Right renal pelvis (tissue), 4 donors: Measurements from ENCODE around the gene DNAJC7. TPM values are rescaled to one million over a fixed set of nuclear protein-coding genes. Genes with fewer than 3 reads are reported as not detected.
"Not testable (repeated sequence)": the region's sequence is repeated elsewhere in the genome, so short reads cannot be mapped to it uniquely, and the experiment has no call there.

ENCODE experiments used
- DNase-seq, 4 donors: peaks; one replicate each; pipeline ENCODE4 v3.0.0-alpha.2; 2013; ENCODE audit warnings: low read depth in 4 of 4, low spot score in 3 of 4, missing footprints in 1 of 4
- polyA plus RNA-seq, 4 donors: library from polyadenylated mRNA; unstranded; fragments of 120-200 nt; gene quantifications; one replicate each; pipeline ENCODE4 v1.2.1, GENCODE V29; 2013; ENCODE audit not compliant: insufficient read length in 4 of 4

DNAJC7 gene
- polyA plus RNA-seq, 4 donors = 134 to 148 (median 138) TPM

GRCh38 chr17:42042598-42043319, 25.5 kb upstream of the DNAJC7 start:
- no peak for DNase-seq

GRCh38 chr17:42041619-42042018, 24.4 kb upstream of the DNAJC7 start:
- DNase-seq = no peak

DNA sequence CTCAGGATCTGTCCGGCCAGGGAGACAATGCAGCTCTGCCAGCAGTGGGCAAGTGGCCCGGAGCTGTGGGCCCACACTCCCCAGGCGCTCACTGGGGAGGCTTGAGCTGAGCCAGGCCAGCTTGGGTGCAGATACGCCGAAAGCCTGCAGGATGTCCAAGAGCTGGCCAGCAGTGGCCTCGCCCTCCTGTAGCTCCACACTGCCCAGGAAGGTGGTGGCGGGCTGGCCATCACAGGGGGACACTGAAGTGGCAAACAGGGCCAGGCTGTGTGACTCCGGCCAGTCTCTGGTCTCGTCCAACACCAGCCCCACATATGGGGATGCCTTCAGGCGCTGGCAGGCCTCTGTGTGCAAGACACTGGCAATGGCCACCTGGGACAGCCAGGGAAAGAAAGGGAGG, 23.6 kb upstream of the DNAJC7 start:
- DNase-seq = no peak

GRCh38 chr17:42039794-42040763, 22.8 kb upstream of the DNAJC7 start:
- no peak for DNase-seq

DNA sequence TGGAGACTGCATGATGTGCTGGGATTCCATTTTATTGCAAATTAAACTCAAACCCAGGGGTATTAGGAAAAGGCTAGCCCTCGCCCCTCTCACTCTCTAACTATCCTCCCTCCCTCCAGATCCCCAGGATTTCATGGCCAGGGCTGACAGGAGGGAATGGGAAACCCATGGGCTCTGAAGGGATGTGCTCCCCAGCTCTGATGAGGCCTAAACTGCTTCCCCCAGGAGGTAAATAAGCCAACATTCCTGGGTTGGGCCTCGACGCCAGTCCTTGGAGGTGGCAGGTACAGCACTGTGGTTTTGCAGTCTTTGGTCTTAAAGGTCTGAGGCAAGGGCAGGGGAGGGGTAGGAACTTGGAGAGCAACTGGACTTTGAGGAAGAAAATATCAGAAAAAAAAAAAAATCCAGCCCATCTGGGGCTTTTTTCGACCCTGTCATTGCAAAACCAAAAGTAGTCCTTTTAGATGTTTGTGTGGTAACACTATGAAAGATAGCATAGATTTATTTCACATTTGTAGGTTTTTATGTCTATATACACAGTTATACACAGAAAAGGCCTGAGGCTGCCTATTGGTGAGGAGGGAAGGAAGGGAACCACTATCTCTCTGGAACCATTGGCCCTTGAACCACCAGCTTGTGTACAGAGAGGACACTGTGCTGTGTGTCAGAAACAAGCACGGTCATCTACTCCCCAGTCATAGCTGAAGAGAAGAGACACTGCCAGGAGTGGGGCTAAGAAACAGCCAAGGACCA, 21.2 kb upstream of the DNAJC7 start:
- no peak for DNase-seq

DNA sequence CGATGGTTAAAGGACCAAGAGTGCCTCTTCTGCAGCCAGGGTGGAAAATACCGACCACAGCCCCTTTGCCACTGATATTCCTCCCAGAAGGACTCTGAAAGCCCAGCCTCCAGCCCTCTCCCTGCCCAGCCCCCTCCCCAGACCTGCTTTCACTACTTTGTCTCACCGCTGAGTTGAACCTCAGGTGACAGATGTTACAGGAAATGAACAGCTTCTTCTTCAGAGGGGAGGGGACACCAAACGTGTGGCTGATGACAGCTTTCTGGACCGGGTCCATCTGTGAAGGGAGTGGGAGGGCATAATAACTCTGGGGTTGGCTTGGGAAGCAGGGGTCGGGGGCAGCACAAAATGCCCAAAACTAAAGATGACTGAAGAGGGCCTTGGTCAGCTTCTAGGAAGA, 16.8 kb upstream of the DNAJC7 start:
- no peak for DNase-seq

DNA sequence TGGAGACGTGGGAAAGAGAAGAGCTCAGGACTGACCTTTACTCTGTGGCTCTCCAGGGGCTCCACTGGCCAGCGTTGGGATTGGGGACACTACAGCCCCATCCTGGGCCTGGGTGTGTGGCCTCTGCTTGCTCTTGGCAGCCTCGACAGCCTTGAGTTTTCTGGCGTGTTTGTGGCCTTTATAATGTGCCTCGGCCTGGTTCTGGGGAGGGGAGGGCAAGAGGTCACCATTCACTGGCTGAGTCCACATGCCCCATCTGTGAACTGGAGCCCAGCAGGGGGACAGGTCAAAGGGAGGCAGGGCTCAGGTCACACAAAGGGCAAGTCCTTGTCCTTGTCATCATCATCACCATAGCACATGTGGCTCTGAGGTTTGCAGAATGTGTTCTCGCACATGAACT, 14.3 kb upstream of the DNAJC7 start:
- DNase-seq = no peak

DNA sequence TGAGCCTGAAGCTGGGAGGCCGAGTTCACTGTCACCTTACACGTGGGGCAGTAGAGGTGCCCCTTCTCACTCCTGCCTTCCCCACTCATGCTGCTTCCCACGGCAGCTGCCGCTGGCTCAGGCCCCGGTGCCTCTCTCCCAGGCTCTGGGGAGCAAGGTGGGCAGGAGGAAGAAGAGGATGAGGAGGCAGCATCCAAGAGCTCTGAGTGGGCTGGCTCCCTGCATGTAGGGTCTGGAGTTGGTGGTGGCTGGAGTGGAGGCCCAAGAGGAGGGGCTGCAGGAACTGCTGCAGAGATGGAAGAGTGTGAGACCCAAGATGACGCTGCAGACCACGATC, 11.5 kb upstream of the DNAJC7 start:
- DNase-seq = no peak

DNA sequence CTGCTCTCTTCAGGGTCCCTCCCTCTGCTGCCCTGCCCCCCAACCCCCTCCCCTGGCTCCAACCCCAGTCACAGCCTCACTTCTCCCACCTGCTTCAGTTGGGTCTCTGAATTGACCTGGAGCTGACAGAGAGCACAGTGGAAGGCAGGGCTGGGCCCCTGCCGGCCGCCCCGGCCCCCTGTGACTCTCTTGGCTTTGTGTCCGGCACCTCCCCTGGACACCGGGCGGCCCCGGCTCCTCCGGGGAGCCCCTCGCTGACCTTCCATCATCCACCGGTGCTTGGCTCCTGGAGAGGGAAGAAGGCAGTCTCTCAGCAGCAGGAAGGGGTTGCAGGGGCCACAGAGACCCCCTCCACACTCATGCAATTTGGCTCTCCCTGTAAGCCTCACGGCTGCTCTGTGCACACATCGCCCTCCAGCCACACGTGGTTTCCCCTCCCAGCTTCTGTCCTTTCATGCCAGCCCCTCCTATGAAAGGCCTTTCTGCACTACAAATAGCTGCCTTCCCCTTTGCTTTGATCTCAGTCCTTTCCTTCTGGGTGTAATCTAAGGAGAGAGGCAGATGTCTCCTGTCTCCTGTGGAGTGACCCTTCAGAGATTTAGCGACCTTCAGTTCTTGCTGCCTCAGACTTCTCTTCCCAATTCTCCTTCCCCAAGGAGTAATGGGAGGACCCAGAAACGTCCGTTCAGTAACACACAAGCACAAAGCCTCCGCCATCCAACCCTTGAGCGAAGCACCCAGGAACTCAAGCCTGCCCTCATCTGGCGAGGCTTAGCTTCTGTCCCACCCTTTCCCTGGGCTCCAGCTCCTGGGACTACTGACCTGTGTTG, 10.9 kb upstream of the DNAJC7 start:
- no peak for DNase-seq

DNA sequence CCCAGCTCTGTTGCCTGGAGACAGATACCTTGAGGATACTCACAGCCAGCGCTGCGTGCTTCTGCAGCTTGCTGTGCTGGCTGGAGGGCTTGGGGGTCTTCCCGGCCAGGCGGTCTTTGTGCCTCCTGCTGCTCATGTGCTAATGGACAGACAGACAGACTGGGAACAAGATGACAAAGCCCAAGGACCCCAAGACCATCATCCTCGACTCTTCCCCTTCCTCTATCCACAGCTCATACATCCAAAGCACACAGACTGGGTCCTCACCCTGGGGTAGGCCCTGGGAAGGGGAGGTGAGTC, 10.3 kb upstream of the DNAJC7 start:
- no peak for DNase-seq

GRCh38 chr17:42026857-42027589, 9.8 kb upstream of the DNAJC7 start:
- no peak for DNase-seq

GRCh38 chr17:42025936-42026335, 8.7 kb upstream of the DNAJC7 start:
- DNase-seq = no peak

GRCh38 chr17:42025191-42025579, 7.9 kb upstream of the DNAJC7 start:
- DNase-seq = no peak

DNA sequence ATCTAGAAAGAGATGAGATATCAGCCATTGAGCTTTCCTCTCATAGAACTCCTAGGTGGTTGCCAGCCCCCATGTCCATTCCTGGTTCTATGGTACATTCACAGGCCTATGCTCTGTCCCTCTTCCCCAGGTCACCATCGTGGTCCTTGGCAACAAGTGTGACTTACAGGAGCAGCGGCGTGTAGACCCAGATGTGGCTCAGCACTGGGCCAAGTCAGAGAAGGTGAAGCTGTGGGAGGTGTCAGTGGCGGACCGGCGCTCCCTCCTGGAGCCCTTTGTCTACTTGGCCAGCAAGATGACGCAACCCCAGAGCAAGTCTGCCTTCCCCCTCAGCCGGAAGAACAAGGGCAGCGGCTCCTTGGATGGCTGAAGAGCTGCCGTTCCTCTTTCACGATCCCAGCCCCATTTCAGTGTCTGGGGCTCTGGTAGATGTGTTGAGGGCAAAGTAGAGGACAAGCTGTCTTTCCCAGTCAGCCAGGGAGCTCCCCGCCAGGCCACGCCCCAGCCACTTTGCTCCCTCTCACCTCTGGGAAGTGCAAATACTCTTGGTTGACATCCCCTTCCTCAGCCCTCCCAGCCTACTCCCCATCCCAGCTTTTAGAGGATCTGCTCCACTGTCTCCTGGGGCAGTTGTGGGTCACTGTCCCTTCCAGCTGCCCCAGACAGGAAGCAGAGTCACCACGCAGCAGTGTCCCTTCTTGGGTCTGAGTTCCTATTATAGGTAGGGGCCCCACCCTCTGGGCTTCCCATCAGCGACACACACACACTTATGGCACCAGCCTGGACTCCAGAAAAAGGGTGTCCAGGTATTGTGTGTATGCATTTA, 6.5 kb upstream of the DNAJC7 start:
- DNase-seq = no peak

- not testable (repeated sequence) for DNase-seq
These were observed 3.6 kb upstream of the DNAJC7 start for GRCh38 chr17:42020845-42021244.

- peak; percentile 69 to 81 (median 76) for DNase-seq
These were observed 2.5 kb upstream of the DNAJC7 start, which contains the start of gene NKIRAS2 for GRCh38 chr17:42019509-42020404. TSS of gene NKIRAS2 (plus strand) at chr17:42020090. CDS start at chr17:42021578, 1,488 bp downstream.

- DNase-seq = no peak
These were observed 1.7 kb upstream of the DNAJC7 start for GRCh38 chr17:42018988-42019387.

DNA sequence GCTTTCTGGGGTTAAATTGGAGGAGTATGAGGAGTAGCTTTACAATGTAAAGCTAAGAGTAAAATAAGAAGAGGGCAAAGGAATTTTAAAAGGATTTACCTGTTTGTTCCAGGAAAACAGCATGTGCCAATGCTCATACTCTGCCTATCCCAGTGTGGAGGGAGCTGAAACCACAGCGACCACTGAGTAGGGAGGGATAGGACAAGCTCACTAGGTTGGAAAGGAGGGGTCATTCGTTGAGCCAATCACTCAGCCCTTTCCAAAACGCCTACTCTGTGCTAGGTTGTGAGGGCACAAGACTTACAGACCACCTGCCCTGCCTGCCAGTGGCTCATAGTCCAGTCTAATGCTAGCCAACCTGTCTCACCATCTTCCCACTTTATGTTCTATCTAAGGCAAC, 1.1 kb upstream of the DNAJC7 start:
- DNase-seq = no peak
